Islet precursor cell (in vitro differentiated cells): ENCODE results near the gene DRD4.

Experiments used
- DNase-seq: peaks from one replicate; pipeline ENCODE4 v3.0.0-alpha.2; 2018

DRD4 gene

DNA sequence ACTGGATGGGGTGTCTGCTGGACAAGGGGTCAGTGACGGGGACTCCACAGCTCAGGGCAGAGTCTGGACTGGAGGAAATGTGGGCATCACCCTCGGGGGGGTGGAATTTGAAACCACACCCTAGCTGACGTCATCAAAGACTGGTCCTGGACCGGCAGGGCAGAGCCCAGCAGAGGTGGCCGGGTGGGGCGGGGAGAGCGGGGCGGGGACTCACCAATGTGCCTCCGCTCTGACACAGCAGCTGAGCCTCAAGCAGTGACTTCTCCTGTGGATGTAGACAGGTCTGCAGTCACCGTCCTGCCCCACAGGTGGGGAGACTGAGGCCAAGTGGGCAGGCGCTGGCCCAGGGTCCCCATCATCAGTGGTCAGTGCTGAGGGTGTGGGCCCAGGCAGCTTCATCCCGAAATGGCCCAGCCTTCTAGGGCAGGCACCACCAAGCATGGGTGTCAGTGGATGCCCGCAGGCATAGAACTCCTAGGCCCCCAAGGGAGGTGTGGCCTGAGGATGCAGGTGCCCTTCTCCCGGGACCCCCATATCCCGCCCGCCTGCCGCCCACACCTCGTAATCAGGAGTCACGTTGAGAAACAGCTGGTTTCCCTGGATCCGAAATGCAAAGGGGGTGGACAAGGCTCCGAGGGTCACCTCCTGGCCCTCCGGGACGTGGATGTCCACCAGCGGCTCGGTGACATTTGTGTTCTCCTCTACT, 12.9 kb upstream of the DRD4 start:
- DNase-seq, result no peak

DNA sequence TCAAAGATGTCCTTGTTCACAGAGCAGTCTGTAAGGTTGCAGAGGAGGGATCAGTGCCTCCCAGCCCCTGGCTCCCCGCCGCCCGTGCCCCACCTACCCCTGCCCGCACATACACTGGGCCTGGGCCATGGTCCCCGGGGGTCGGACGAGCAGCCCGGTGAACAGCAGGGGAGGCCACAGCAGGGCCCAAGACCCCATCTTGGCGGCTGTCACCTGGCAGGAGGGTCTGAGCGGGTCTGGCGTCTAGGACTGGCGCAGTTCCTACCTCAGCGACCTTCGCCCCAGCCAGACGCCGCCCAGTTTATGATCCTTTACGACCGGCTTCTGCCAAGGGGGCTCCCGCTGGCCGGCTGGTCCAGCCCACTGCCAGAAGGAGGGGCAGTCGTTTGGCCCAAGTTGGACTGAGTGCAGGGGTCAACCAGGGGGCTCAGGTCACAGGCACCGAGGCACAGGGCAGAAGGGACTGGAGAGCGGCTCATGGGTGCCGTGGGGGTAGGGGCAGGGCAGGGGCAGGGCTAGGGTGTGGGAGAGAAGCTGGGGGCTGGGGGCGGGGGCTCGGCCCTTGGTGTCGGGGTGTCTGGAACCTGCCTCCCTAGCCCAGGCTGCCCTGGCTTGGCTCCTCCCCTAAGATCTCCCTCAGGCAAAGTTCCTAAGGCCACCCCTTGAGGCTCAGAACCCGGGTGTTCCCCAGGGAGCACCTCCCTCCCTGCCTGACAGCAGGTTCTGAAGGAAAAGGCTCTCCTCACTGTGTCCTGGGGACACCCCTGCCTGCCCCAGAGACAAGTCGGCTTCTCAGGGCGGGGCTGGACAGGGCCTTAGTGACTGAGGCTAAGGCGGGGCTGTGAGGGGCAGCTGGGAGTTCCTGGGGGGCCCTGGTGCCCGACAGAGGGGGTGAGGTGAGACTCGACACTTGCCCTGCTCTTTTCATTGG, 12.1 kb upstream of the DRD4 start, which contains the start of gene CDHR5:
CDHR5 (minus strand) TSS at position 251 of the 931 bp plus-strand sequence; CDS start at position 198, 53 bp downstream.
- DNase-seq, result no peak

DNA sequence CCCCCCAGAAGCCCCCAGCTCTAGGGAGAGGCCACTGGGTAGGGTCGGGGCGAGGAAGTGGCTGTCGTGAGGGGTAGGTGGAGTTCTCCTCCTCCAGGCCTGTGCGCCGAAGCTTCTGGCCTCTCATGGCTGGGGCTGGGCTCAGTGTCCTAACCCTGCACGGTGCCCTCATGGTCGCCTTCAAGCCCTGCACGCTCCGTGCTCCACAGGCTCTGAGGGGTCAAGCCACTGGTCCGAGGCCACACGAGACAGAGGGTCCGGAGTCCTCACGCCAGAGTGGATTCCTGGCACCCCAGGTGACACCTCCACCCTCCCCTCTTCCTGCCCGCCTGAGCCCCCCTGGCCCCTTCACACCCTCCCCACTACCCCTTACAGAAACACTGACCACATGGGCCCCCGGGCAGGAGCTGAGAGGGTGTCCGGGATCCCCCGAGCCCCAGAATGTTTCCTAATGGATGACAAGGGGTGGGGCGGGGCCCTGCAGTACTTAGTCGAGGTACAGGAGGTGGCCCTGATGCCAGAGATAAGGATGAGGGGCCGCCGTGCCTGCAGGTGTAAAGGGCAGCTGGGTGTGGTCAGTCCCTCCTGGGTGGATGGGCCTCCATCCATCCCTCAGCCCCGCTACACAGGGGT, 11.3 kb upstream of the DRD4 start:
- no peak for DNase-seq

DNA sequence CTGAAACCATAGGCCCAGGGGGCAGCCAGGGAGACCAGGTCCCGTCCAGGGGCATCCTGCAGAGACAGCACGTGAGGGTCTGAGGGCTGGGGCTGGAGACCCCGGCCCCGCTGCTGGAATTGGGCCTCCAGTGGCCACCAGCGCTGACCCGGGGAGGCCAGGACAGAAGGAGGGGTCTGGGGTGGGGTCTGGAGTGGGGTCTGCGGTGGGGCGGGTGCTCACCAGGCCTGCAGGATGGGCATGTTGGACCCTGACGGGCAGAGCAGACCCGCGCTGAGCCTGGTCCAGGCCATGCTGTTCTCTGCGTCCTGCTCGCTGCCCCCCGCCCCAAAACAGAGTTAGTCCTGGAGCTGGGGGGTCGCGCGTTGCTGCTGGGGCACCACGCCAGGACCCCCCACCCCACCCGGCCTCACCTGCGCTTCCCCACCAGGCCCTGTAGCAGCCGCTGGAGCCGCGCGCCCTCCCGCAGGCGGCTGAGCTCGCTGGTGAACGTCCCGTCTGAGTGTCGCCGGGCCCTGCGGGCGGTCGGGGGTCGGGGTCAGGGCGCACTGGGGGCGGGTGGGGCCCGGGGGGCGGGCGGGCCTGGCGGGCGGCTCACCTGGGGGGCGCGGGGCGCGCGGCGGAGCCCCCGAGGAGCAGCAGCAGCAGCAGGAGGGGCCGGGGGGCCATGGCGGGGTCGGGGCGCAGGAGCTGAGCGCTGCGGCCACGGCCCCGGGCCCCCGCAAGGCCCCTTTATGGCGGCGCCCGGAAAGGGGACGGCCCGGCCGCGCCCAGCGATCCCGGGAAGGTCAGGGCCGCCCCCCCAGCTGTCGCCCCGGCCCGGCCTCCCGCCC, 10.4 kb upstream of the DRD4 start, which contains the start of gene SCT:
SCT (minus strand) TSS at position 707 of the 833 bp plus-strand sequence; CDS start at position 669, 38 bp downstream.
- DNase-seq, result no peak

DNA sequence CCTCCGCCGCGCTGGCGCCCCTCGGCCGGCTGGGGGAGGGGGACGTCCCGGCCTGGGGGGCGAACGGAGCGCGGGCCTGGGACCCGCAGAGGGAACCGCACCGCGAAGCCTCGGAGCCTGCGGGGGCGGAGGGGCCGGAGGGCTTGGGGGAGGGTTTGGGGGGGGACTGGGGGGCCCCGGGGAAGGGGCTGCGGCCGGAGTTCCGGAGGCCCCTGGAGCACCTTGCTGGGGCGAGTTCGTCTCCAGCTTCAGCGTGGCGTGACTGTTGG, 9.8 kb upstream of the DRD4 start:
- DNase-seq, result no peak

DNA sequence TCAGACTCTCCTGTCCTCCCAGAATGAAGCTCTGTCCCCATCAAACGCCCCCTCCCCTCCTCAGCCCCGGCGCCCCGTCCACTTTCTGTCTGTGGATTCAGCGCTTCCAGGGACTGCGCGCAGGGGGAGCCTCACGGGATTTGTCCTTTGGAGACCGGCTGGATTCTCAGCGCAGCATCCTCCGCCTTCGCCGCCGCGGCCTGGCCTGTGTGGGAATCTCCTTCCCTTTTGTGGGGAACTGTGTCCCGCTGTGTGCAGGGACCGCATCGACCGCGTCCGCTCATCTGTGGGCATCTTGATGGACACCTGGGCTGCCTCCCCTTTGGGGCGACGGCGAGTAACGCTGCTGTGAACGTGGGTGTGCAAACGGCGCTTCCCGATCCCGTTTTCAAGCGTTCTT, 9.0 kb upstream of the DRD4 start:
- no peak for DNase-seq

DNA sequence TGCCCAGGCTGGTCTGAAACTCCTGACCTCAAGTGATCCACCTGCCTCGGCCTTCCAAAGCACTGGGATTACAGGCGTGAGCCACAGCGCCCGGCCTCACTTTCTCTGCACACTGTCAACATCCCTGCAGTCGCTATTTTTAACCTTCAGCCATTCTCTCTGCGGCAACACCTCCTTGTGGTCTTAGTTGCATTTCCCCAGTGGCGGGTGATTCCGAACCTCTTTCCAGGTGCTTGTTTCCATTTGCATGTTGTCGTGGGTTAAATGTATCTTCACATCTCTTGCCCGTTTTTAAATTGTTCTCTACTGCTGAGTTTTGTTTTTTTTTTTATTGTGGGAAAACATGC, 7.9 kb upstream of the DRD4 start:
- no peak for DNase-seq

DNA sequence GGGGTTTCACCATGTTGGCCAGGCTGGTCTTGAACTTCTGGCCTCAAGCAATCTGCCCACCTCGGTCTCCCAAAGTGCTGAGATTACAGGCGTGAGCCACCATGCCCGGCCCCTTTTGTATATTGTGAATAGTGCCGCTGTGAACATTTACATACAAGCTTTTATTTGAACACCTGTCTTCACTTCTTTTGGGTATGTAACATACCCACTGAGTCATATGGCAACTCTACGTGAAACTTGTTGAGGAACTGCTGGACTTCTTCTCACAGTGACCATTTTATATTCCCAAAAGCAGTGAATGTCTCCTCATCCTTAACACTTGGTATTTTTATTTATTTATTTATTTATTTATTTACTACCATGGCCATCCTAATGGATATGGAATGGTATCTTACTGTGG, 6.2 kb upstream of the DRD4 start:
- DNase-seq, result no peak

DNA sequence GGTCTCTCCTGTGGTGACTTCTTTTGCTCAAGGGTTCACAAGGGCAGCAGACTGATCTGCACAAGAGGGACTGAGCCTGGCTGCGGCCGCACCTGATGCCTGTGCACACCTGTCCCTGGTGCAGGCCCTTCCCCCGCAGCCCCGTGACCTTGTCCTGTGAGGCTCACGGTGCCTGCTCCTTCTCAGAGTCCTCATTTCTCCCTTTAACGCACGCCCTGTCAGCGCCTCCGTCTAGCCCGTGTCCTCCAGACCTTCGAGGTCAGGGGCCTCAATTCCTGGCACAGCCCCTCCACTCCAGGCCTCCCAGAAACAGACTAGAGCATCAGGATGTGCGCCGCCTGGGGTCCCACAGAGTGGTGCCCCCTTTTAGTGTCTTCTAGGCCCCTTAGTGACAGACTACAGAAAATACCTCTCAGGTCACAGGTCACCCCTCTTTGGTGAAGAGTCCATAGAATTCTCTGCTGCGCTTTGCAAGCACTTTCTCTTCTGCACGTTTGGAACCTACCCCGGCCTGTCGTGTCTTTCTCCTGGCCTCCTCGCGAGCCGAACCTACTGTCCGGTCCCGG, 1.0 kb upstream of the DRD4 start:
- DNase-seq, result peak; percentile 57

DNA sequence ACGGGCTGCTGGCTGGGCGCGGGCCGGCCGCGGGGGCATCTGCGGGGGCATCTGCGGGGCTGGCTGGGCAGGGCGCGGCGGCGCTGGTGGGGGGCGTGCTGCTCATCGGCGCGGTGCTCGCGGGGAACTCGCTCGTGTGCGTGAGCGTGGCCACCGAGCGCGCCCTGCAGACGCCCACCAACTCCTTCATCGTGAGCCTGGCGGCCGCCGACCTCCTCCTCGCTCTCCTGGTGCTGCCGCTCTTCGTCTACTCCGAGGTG, 194 bp downstream of the DRD4 start:
- DNase-seq, result no peak

DNA sequence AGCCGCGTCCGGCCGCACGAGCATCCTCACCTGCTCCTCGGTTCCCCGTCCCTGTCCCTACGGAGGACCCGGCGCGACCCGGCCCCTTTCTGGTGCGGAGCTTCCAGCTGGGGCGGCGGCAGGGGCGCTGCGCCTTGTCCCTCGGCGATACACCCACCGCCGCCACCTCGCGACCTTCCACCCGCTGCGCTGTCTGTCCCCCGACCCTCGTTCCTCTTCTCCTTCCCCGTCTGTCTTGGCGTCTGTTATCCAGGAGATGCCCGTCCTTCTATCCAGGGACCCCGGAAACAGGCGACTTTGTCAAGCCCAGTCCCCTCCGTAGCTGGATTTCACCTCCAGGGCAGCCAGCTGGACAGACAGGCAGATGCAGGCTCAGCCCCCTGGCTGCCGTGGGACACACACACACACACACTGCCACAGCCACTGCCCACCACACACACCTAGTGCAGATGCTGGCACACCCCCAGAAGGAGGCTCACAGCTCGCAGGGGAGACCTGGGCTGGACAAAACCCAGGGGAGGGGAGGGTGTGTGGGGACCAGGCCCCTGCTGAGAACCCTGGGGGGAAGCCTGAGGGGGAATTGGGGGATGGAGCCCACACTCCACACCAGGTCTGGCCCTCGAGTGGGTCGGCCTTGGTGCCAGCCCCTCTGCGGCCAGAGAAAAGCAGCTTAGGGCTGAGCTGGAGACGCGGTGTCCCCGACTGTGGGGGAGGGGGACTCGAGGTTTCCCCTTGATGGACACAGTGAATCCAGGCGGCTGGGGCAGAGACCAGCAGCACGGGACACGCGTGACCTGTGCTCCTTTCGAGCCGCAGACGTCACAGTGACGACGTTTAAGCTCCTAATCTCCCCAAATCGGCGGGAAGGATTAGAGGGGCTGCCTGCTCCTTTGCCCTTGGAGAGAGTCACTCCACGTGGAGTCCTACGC, 788 bp downstream of the DRD4 start:
- DNase-seq, result peak; percentile 55

DNA sequence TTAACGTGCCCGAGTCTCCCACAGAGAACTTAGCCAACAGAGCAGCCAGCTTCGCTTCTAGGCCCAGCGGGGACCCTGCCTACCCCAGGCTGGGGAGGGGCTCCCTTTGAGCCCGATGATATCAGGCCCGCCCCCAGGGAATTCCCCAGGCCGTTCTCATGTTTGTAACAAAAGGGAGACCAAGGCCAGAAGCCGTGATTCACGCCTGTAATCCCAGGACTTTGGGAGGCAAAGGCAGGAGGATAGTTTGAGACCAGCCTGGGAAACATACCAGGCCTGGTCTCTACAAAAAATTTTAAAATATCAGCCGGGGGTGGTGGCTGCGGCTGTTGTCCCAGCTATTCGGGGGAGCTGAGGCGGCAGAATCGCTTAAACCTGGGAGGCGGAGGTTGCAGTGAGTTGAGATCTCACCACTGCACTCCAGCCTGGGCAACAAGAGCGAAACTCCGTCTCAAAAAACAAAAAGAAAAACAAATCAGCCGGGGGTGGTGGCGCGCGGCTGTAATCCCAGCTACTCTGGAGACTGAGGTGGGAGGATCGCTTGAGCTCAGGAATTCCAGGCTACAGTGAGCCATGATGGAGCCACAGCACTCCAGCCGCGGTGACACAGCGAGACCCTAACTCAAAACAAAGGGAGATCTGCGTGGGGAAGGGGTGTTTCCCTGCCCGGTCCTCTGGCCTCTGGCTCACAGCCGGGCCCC, 1.7 kb downstream of the DRD4 start:
- DNase-seq, result peak; percentile 66

DNA sequence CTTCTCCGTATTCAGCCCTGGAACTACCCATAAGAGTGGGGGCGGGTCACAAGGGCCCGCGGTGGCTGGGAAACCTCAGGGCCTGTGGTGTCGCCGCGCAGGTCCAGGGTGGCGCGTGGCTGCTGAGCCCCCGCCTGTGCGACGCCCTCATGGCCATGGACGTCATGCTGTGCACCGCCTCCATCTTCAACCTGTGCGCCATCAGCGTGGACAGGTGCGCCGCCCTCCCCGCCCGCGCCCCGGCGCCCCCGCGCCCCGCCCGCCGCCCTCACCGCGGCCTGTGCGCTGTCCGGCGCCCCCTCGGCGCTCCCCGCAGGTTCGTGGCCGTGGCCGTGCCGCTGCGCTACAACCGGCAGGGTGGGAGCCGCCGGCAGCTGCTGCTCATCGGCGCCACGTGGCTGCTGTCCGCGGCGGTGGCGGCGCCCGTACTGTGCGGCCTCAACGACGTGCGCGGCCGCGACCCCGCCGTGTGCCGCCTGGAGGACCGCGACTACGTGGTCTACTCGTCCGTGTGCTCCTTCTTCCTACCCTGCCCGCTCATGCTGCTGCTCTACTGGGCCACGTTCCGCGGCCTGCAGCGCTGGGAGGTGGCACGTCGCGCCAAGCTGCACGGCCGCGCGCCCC, 2.4 kb downstream of the DRD4 start:
- DNase-seq, result peak; percentile 53

DNA sequence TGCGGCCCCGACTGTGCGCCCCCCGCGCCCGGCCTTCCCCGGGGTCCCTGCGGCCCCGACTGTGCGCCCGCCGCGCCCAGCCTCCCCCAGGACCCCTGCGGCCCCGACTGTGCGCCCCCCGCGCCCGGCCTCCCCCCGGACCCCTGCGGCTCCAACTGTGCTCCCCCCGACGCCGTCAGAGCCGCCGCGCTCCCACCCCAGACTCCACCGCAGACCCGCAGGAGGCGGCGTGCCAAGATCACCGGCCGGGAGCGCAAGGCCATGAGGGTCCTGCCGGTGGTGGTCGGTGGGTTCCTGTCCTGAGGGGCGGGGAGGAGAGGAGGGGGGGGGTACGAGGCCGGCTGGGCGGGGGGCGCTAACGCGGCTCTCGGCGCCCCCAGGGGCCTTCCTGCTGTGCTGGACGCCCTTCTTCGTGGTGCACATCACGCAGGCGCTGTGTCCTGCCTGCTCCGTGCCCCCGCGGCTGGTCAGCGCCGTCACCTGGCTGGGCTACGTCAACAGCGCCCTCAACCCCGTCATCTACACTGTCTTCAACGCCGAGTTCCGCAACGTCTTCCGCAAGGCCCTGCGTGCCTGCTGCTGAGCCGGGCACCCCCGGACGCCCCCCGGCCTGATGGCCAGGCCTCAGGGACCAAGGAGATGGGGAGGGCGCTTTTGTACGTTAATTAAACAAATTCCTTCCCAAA, 3.1 kb downstream of the DRD4 start:
- DNase-seq, result peak; percentile 58

DNA sequence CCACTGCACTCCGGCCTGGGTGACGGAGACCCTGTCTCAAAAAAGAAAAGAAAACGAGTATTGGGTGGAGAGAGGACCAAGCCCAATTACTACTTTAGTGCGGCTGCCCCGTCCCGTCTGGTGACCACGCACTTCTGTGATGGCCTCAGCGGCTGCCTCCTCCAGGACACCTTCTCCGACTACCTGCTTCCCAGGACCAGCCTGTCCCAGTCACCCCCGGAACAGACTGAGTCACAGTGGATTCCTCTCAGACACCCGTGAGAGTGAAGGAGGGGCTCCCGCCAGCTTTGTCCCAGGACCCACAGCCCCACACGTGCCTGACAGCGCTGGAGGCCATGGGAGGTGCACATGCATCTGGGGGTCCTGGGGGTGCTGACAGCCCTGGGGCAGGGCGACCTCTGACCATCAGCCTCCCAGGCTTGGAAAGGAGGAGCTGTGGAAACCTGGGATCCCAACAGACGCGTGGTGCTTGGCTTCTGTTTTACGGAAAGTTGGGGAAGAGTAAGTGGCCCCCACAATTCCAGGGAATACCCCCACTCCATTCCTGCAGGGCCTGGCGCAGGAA, 4.8 kb downstream of the DRD4 start:
- peak; percentile 51 for DNase-seq

DNA sequence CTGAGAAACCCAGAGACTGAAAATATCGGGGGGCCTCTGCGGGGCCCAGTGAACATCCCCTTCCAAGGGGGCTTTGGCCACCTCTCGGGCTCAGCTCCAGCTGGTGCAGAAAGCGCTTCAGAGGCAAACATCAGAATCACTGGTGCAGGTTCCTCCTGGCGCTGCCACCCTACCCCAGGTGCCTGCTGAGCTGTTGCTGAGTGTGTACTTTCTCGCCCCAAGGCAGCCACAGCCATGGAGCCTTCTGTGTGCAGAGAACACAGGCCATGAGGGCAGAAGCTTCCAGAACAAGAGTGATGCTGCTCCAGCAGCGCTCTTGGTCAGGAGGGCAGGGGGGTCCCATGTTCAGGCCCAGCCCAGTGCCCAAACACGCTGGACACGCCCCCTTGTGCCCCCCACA, 6.3 kb downstream of the DRD4 start:
- DNase-seq, result no peak

DNA sequence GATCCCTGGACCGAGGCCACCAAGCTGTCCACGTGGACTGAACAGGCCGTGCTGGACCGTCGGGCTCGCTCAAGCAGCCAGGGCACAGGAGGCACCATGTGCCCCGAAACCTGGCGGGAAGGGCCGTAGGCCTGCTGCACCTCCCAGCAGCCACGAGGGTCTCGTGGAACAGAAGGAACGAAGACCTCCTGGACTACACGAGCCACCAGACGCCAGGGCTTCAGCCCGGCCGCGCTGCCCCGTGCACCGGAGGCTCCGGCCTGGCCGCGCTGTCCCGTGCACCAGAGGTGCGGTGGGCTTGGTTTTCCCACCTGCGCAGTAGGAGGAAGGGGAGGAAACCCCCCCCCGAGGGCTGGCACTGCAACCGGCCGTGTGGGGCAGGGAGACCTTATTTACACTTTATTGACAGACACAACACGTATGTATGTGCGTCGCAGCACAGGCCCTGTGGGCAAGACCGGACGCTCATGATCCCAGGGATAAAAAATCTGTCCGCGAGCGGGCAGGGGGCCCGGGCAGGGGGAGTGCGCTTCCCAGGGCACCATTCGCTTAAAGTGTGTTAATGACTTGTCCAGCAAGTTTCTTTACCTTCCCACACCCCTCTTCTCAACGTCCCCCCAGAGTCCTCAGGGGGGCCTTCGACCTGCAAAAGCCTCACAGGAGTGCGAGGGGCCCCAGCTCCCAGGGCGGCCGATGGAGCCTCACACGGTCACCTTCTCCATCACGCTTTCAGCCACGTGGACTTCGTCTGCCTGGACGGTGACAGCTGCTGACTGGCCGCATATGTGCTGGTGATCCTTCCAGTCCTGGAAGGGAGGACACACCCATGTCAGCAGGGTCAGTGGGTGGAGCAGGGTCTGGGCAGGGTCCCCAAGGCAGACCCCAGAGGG, 7.0 kb downstream of the DRD4 start:
- no peak for DNase-seq

DNA sequence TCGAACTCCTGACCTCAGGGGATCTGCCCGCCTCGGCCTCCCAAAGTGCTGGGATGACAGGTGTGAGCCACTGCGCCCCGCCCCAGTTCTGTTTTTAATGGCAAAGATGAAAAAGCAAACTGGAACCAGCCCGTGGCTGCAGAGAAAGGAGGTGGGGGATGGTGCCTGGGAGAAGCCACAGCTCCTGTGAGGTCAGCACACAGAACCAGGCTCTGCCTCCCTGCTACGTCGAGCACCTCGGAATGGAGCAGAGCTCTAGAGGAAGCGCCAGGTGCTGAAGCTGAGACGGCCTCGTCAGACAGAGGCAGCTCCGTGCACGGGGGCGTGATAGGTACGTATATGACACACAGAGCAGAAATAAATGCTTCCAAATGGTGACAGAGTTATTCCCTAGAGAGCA, 8.5 kb downstream of the DRD4 start:
- DNase-seq, result no peak

DNA sequence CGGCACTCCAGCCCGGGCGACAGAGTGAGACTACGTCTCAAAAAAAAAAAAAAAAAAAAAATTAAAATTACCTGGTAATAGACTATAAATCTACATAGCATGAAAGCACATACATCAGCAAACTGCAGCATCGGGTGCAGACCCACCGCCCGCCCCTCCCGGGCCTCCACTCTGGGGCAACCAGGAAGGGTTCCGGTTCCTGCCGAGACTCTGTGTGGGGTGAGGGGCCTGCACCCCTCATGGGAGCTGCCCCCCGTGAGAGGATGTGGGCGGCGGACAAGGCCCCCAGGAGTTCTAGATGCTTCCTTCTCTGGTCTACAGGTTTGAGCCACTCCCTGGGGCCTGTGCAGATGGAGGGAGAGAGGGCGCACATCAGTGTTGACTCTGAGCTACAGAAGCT, 9.1 kb downstream of the DRD4 start:
- DNase-seq, result no peak
